ENCODE measurements around the gene ANKS3.

ANKS3 gene

DNA sequence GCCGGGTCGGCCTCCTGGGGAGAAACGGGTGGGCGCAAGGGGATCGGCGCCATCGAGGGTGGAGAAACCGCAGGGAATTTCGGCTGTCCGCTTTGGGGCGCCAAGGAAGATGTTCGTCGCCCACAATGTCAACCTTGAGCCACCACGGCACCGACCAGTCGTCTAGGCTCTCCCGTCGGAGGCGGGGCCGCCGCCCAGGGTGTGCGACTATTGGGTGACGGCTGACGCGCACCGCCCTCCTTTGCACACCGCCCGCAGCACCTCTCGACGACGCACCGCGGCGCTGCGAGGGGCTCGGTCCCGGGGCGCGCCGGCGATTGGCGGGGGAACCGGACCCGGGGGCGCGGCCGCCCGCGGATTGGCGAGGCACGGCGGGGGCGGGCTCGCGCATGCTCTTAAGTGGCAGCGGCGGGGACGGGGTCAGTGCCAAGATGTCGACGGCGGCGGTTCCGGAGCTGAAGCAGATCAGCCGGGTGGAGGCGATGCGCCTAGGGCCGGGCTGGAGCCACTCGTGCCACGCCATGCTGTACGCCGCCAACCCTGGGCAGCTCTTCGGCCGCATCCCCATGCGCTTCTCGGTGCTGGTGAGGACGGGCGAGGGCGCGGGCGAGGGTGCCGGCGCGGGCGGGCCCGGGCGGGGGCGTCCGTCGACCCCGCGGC lies 40.6 kb downstream of the ANKS3 start, which contains the start of gene NUDT16L1 (continued):
- TF ChIP-seq ZNF692 (tag by site-specific recombination; IDR thresholded peaks at IDR 0.05) = 0 out of 2 replicates have a peak, but pooled peaks have one; percentile 29
- TF ChIP-seq ZNF433 (tag by site-specific recombination; IDR thresholded peaks at IDR 0.05; ENCODE audit: low read depth) = no peak
- TF ChIP-seq, protein P1, sequence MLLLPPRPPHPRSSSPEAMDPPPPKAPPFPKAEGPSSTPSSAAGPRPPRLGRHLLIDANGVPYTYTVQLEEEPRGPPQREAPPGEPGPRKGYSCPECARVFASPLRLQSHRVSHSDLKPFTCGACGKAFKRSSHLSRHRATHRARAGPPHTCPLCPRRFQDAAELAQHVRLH (tag by site-specific recombination; IDR thresholded peaks at IDR 0.05) = no peak
- TF ChIP-seq ZIC2 (tag by site-specific recombination; IDR thresholded peaks at IDR 0.05) = no peak
- no peak for TF ChIP-seq ZNF571 (tag by site-specific recombination; IDR thresholded peaks at IDR 0.05)
- TF ChIP-seq SP3 (tag by site-specific recombination; IDR thresholded peaks at IDR 0.05) = peak; percentile 39; the same call in 1 of the 2 replicates
- no peak for TF ChIP-seq ZNF148 (tag by site-specific recombination; IDR thresholded peaks at IDR 0.05; ENCODE audit: borderline replicate concordance)
- TF ChIP-seq KLF16 (tag by site-specific recombination; IDR thresholded peaks at IDR 0.05) = 0 out of 2 replicates have a peak, but pooled peaks have one; percentile 12
- peak; percentile 20 for TF ChIP-seq GLIS1 (tag by site-specific recombination; IDR thresholded peaks at IDR 0.05)

DNA sequence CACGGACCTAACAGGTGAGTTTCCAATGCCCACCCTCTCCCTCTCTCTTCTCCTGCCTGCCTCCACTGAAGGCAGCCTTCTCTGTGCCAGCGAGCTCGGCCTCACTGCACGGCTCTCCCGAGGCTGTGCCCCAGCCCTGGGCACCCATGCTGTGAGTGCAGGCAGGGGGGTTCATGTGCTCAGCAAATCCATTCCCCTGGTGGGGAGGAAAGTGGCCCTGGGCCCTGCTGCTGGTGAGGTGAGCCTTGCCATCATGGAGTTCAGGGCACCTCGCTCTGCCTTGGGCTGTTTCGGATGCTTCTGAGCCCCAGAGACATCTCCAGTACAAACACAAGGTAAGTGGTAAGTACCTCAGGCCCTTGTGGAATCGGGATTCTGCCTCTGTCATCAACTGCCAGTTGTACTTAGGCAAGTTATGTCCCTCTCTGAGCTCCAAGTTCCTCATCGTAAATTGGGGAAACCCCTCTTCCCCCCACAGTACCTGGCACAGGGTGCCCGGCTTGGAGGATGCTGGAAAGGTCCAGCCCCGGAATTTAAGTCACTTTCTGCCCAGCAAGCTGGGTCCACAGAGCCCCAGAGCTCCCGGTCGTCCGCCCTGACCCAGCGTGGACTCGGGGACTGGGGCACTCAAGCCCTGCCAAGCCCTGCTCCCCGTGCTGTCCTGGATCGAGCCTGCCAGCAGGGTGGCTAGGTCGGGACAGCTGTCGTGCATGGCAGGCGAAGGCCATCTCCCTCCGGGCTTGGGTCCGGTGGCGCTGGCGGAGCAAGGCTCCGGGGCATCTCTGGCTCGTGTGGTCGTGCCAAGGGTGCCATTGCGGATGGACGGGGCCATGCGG lies 41.4 kb downstream of the ANKS3 start:
- ChIA-PET CTCF (interaction anchor here (1.1 to 1.3 kb wide), 2 partner anchors 21 to 41 kb away, joined by 3 to 4 read pairs; no protein-coding TSS in a partner anchor), POLR2A (interaction anchor here (0.6 to 2.2 kb wide), 7 partner anchors 18 to 652 kb away, joined by 3 to 8 read pairs (median 4); partner anchors contain the start of genes ANKS3, DNAAF8 and ROGDI)
- H3K36me3 ChIP-seq (ENCODE audit: control insufficient read depth in 2 of 2, insufficient read depth in 1 of 2, low read length in 2 of 2) = peaks cover 0 to 48% of the 10 kb centered on the region in 2 experiments; a peak in 1 of 3 replicates
- no peaks in the 10 kb centered on the region for H3K9me3 ChIP-seq (ENCODE audit: control insufficient read depth, insufficient read depth, low read depth, low read length)
- peak overlapping the region; percentile 44 for H3K4me3 ChIP-seq (ENCODE audit: low read depth, low read length)
- H3K4me1 ChIP-seq (ENCODE audit: control insufficient read depth, insufficient read depth, low read length) = peaks cover 4% of the 10 kb centered on the region; the same call in 1 of the 2 replicates
- no peak overlapping the region; the same call in 1 of the 2 replicates for H3K27ac ChIP-seq (ENCODE audit: extremely low read depth, low read depth, low read length)
- TF ChIP-seq ZNF416 (tag by site-specific recombination; IDR thresholded peaks at IDR 0.05) (no peak), ZFP3 (tag by site-specific recombination; IDR thresholded peaks at IDR 0.05; ENCODE audit: low read depth) (no peak), ZNF571 (tag by site-specific recombination; IDR thresholded peaks at IDR 0.05) (no peak), ZNF777 (tag by site-specific recombination; IDR thresholded peaks at IDR 0.05; ENCODE audit: borderline replicate concordance) (0 out of 2 replicates have a peak, but pooled peaks have one; percentile 29), TCF7L2 (IDR thresholded peaks at IDR 0.05; ENCODE audit: borderline replicate concordance, low read depth, low read length) (no peak), ZNF148 (tag by site-specific recombination; IDR thresholded peaks at IDR 0.05; ENCODE audit: borderline replicate concordance) (no peak), ZNF335 (tag by site-specific recombination; conservative IDR thresholded peaks at IDR 0.05) (peak; percentile 73; the same call in 1 of the 2 replicates), ZBTB20 (tag by site-specific recombination; IDR thresholded peaks at IDR 0.05) (peak; percentile 51; the same call in 1 of the 2 replicates), ZNF629 (tag by site-specific recombination; IDR thresholded peaks at IDR 0.05) (0 out of 2 replicates have a peak, but pooled peaks have one; percentile 7), ZNF549 (tag by site-specific recombination; IDR thresholded peaks at IDR 0.05) (no peak), ZNF645 (tag by site-specific recombination; IDR thresholded peaks at IDR 0.05) (no peak)
- TF ChIP-seq, protein P2, sequence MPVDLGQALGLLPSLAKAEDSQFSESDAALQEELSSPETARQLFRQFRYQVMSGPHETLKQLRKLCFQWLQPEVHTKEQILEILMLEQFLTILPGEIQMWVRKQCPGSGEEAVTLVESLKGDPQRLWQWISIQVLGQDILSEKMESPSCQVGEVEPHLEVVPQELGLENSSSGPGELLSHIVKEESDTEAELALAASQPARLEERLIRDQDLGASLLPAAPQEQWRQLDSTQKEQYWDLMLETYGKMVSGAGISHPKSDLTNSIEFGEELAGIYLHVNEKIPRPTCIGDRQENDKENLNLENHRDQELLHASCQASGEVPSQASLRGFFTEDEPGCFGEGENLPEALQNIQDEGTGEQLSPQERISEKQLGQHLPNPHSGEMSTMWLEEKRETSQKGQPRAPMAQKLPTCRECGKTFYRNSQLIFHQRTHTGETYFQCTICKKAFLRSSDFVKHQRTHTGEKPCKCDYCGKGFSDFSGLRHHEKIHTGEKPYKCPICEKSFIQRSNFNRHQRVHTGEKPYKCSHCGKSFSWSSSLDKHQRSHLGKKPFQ (tag by site-specific recombination; IDR thresholded peaks at IDR 0.05) = no peak
- TF ChIP-seq, protein P3, sequence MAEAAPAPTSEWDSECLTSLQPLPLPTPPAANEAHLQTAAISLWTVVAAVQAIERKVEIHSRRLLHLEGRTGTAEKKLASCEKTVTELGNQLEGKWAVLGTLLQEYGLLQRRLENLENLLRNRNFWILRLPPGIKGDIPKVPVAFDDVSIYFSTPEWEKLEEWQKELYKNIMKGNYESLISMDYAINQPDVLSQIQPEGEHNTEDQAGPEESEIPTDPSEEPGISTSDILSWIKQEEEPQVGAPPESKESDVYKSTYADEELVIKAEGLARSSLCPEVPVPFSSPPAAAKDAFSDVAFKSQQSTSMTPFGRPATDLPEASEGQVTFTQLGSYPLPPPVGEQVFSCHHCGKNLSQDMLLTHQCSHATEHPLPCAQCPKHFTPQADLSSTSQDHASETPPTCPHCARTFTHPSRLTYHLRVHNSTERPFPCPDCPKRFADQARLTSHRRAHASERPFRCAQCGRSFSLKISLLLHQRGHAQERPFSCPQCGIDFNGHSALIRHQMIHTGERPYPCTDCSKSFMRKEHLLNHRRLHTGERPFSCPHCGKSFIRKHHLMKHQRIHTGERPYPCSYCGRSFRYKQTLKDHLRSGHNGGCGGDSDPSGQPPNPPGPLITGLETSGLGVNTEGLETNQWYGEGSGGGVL (tag by site-specific recombination; IDR thresholded peaks at IDR 0.05) = no peak
